ENCODE data around the gene STING1. TPM values are rescaled to one million over a fixed set of nuclear protein-coding genes. Genes with fewer than 3 reads are reported as not detected.
A peak's percentile ranks its signal among the peaks of the same experiment; 100 is the strongest.
"Not testable (repeated sequence)": the region's sequence is repeated elsewhere in the genome, so short reads cannot be mapped to it uniquely, and the experiment has no call there.

STING1 gene
- total RNA-seq: 22.0 and 79.1 TPM in 2 replicates
- 52.6 TPM for polyA plus RNA-seq (2012)

DNA sequence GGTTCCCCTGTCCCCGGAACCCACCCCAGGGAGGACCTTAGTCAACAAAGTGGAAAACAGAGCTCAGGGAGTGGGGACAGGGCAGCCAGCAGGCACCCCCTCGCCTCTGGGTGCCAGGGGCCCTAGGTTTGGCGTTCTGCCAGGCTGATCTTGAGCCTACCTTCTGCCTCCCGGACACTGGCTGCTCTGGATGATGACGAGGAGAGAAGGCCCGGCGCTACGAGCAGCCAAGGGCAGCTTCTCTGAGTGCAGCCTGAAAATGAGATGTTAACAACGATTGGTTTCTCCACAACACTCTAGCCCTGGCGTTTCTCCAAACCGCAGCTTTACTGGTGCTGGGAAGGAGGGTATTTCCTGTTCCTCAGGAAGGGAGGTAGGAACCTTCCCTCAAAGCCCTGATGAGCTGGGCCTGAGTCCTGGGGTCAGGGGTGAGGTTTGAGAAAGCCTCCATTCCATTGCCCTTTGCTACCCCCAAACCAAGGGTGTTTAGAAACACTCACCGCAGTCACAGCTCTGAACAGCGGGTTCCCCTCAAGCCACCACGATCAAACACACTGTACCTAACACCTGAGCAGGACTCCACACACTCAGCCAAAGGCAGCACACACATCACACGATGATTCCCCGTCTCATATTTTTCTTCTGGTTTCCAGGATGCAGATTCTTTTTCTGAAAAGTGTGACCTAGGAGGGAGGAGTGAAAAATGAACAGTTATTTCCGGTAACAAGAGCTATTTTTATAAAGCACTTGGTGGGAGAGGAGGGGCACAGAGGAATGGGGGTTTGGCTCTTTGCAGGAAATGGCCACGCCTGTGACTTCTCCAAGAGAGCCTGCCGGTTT, at the start of gene STING1:
STING1 (minus strand) TSS at position 709 of the 840 bp plus-strand sequence. CDS start 1,054 bp downstream, outside the sequence.
- DNase-seq (ENCODE audit: low read depth): peak; percentile 98

- DNase-seq (ENCODE audit: low read depth): no peak
Measured at GRCh38 chr5:139531772-139532169, 49.2 kb upstream of the STING1 start.

GRCh38 chr5:139530079-139530478, 47.5 kb upstream of the STING1 start:
- not testable (repeated sequence) for DNase-seq (ENCODE audit: low read depth)

- DNase-seq (ENCODE audit: low read depth): not testable (repeated sequence)
Measured at GRCh38 chr5:139528695-139529094, 46.1 kb upstream of the STING1 start.

- peak; percentile 31 for DNase-seq (ENCODE audit: low read depth)
Measured at GRCh38 chr5:139527896-139528467, 45.4 kb upstream of the STING1 start.

- DNase-seq (ENCODE audit: low read depth): not testable (repeated sequence)
Measured at GRCh38 chr5:139527090-139527470, 44.5 kb upstream of the STING1 start.

- not testable (repeated sequence) for DNase-seq (ENCODE audit: low read depth)
Measured at GRCh38 chr5:139526309-139527089, 43.9 kb upstream of the STING1 start.

DNA sequence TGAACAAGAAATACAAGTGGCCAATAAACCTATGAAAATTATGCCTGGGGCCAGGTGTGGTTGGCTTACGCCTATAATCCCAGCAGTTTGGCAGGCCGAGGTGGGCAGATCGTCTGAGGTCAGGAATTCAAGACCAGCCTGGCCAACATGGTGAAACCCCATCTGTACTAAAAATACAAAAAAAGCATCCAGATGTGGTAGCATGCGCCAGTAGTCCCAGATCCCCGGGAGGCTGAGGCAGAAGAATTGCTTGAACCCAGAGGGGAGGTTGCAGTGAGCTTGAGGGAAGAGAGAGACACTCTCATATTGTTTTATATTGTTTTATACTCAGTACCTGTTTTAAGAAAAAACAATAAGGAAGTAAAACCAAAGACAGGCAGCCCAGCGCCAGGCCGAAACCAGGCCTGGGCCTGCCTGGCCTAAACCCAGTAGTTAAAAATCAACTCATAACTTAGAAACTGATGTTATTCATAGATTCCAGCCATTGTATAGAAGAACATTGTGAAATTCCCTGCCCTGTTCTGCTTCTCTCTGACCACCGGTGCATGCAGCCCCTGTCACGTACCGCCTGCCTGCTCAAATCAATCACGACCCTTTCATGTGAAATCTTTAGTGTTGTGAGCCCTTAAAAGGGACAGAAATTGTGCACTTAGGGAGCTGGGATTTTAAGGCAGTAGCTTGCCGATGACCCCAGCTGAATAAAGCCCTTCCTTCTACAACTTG, 43.2 kb upstream of the STING1 start:
- not testable (repeated sequence) for DNase-seq (ENCODE audit: low read depth)

- DNase-seq (ENCODE audit: low read depth): no peak
Measured at GRCh38 chr5:139524940-139525585, 42.5 kb upstream of the STING1 start.

GRCh38 chr5:139524446-139524845, 41.9 kb upstream of the STING1 start:
- no peak for DNase-seq (ENCODE audit: low read depth)

DNA sequence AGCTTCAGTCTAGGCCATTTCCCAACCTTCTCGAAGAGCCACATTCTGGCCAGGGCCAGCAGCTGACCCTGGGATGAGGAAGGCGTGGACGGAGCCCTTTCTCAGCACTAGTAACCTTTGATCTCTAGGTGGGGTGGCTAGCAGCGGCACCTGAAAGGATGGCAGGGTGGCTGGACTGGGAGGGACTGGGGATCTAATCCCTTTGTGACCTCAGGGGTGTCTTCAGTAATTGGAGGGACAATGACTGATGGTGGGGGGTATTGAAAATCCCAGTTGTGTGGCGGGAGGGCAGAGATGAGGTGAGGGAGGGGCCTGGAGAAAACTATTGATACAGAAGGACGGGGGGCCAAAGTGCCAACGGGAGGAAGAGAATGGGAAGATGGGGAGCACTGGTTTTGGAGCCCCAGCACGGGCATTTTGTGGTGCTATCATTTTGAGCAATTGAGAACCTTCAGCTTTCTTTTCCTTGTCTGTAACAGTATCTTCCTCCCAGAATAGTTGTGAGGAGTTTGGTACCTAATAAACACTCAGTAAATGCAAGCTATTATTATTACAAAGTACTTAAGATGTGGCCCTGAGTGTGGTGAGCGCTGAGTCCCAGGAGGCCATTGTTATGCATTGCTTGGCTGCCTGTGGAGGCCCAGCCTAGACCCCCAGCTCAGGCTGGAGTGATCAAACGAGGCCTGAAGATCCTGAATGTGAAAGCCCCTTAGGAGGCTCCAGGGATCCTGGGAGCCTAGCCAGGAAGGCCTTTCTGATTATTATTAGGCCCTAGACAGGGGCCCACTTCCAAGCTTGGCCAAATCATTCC, 41.3 kb upstream of the STING1 start:
- no peak for DNase-seq (ENCODE audit: low read depth)

DNA sequence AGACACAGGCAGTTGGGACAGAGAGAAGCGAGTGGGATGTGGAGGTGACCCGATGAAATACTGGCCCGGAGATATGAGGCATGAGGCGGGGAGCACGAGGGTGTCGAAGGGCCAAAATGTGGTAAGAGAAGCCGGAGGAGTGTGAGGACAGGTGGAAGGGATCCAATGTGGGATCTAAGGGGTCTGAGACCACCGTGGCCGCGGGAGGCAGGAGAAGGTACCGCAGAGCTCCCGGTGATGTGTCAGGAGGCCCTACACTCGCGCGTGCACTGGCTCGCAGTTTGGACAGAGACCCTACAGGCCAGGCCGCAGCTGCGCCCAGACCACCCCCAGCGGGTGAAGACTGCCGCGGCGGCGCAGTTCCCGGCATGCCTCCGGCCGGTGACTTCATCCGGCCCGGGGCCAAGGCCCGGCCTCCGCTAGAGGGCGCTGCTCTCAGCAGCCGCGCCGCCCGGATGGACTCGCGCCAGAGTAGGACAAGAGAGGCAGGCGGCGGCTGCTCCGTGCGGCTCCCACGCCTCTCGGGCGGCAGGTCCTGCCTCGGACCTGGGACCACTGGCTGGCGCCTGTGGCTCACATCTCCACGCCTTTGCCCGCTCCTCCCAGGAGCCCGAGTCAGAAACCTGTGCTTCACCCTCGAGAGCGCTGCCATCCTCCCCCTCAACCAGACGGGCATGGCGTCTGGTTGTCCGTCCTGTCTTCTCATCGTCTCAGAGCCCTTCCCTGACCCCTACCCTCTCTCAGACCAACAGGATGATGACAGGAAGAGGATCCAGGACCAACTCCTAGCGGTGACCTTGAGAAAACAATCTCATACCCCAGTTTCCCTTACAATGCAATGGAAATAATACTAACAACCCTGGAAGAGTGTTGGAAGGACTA, 35.4 kb upstream of the STING1 start:
- DNase-seq (ENCODE audit: low read depth): peak; percentile 88

- DNase-seq (ENCODE audit: low read depth): no peak
Measured at GRCh38 chr5:139514486-139514856, 31.9 kb upstream of the STING1 start.

DNA sequence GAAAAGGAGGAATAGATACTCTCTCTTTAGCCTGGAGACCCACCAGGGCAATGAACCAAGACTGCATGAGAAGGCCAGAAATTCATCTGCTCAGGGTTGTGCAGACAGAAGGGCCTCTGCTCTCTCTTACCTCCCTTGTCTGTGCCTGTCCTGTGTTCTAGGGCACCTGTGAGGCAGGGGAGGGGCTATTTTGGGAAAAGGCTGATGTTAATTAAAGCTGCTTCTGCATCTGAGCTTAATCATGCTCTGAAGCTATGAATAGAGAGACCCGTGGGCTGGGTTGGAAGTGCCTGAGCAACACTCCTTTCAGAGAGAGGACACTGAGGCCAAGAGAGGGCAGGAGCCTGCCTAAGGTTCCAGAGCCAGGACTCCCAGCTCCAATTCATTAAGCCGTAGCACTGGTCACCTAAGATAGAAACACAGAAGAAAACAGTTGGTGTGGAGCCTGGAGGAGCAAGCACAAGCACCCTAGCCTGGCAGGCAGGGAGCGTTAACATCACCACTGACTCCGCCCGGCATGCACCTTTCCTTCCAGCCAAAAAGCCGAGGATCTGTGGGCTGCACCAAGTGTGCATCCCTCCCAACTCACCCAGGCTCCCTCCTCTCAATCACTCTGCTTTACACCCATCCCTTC, 31.4 kb upstream of the STING1 start:
- peak; percentile 39 for DNase-seq (ENCODE audit: low read depth)

DNA sequence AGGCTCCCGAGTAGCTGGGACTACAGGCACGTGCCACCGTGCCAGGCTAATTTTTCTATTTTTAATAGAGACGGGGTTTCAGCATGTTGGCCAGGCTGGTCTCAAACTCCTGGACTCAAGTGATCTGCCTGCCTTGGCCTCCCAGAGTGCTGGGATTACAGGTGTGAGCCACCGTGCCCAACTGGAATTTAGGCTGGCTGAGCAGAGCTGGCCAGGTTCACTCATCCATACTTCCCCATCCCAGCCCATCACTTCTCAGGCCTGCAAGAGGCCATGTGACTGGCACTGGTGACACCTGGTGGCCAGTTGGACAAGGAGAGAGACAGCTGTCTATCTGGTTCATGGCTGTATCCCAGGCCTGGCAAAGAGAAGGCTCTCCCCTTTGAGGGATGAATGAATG, 30.9 kb upstream of the STING1 start:
- peak; percentile 91 for DNase-seq (ENCODE audit: low read depth)

DNA sequence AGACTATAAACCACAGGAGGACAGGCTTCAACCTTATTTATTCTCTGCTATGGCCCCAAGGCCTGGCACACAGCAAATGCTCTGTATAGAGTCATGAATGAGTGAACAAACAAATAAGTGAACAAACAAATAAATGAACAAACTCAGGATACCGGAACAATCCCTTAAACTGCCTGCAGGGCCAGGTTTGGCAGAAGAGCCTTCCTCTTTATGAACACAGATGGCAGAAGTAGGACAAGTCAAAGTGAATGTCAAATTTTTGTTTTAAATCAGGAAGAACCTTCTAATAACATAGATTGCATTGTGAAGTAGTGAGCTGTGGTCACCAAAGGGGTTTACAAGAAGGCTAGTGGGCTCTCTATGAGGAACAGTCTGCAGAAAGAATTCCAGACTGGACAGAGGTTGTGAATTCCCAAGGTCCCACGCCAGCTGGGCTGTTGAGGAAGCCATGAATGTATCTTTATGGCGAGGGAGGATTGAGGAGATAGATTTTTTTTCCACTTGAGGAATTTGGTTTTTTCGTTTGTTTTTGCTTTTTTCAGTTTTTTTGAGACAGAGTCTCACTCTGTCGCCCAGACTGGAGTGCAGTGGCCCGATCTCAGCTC, 30.3 kb upstream of the STING1 start:
- no peak for DNase-seq (ENCODE audit: low read depth)

GRCh38 chr5:139504722-139505121, 22.2 kb upstream of the STING1 start:
- DNase-seq (ENCODE audit: low read depth): not testable (repeated sequence)

DNA sequence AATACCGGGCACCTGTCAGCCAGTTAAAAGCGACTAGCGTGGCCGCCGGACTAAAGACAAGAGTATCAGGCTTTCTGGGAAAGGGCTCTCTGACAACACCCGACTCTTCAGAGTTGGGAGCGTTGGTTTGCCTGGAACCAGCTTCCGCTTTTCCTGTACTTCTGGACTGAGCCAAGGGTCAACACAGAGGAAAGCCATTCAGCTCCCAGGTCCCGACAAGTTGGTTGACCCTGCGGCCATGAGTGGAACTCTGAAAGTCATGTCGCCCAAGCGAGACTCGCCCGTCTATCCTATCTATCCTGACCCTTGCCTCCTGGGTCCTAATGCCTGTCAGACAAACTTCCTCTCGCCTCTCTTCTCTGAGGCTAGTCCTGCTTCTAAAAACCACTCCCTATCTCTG, 21.3 kb upstream of the STING1 start:
- DNase-seq (ENCODE audit: low read depth): not testable (repeated sequence)
